CD4-positive, alpha-beta memory T cell (primary cell): ENCODE results near the gene GNG11. TPM values are rescaled to one million over a fixed set of nuclear protein-coding genes. Genes with fewer than 3 reads are reported as not detected.

Experiments
- CTCF ChIA-PET: fragments of 350-600 bp; sonication (Branson Sonifier 250); formaldehyde crosslinking; loops from one replicate; lab custom pipeline; 2021; ENCODE audit warnings: inconsistent platforms; ENCODE audit not compliant: partially characterized antibody; lab: Charles Lee
- POLR2A ChIA-PET: fragments of 350-600 bp; sonication (Branson Sonifier 250); formaldehyde crosslinking; loops from one replicate; lab custom pipeline; 2021; ENCODE audit not compliant: partially characterized antibody; lab: Charles Lee
- DNase-seq, 5 donors: peaks; one replicate each; pipeline versions ENCODE4 v3.0.0 to v3.0.0-alpha.2; 2020 to 2022; ENCODE audit warnings: mixed read lengths in 1 of 5
- H3K27ac ChIP-seq: one replicate; pipeline ENCODE4 v1.7.0; 2013; ENCODE audit warnings: low read depth, low read length
- H3K27me3 ChIP-seq: 2 replicates; pipeline ENCODE4 v1.7.0; 2013; ENCODE audit warnings: mild to moderate bottlenecking, low read length, moderate library complexity; ENCODE audit not compliant: insufficient read depth
- H3K36me3 ChIP-seq: 2 replicates; pipeline ENCODE4 v1.7.0; 2013; ENCODE audit warnings: mild to moderate bottlenecking, low read length, moderate library complexity; ENCODE audit not compliant: insufficient read depth
- H3K4me1 ChIP-seq: 2 replicates; pipeline ENCODE4 v1.7.0; 2013; ENCODE audit warnings: mild to moderate bottlenecking, low read length, moderate library complexity; ENCODE audit not compliant: insufficient read depth
- H3K4me3 ChIP-seq, 2 donors: one replicate each; pipeline ENCODE4 v1.7.0; 2013; ENCODE audit warnings: low read length in 2 of 2, mild to moderate bottlenecking in 1 of 2
- H3K9me3 ChIP-seq, 2 donors: one replicate each; pipeline ENCODE4 v1.7.0; 2013; ENCODE audit warnings: low read length in 2 of 2, control low read depth in 1 of 2; ENCODE audit not compliant: control insufficient read depth in 1 of 2
- H3K27ac Mint-ChIP-seq, 7 donors: one replicate each; pipeline ENCODE4 v1.8.0; 2020 to 2021; ENCODE audit warnings: mixed read lengths in 7 of 7, mild to moderate bottlenecking in 6 of 7, inconsistent platforms in 3 of 7, moderate library complexity in 3 of 7
- H3K27me3 Mint-ChIP-seq, 2 donors: one replicate each; pipeline ENCODE4 v1.8.0; 2020 to 2021; ENCODE audit warnings: mixed read lengths in 2 of 2
- H3K36me3 Mint-ChIP-seq, 2 donors: one replicate each; pipeline ENCODE4 v1.8.0; 2020 to 2021; ENCODE audit warnings: mixed read lengths in 2 of 2, inconsistent platforms in 1 of 2, mild to moderate bottlenecking in 1 of 2
- H3K4me1 Mint-ChIP-seq, 4 donors: one replicate each; pipeline ENCODE4 v1.8.0; 2020 to 2021; ENCODE audit warnings: mixed read lengths in 4 of 4, mild to moderate bottlenecking in 1 of 4
- H3K4me3 Mint-ChIP-seq, 8 donors: one replicate each; pipeline ENCODE4 v1.8.0; 2020 to 2021; ENCODE audit warnings: mixed read lengths in 8 of 8, mild to moderate bottlenecking in 7 of 8, moderate library complexity in 6 of 8, inconsistent platforms in 3 of 8
- H3K9me3 Mint-ChIP-seq, 8 donors: one replicate each; pipeline ENCODE4 v1.8.0; 2020 to 2021; ENCODE audit warnings: mixed read lengths in 8 of 8, mild to moderate bottlenecking in 5 of 8, inconsistent platforms in 3 of 8, moderate library complexity in 1 of 8
- intact Hi-C: fragments of 100-400 bp; cut with micrococcal nuclease; formaldehyde crosslinking; loops from one replicate; pipeline ENCODE4 v1.15.1; 2023
- polyA plus RNA-seq, 2 donors: library from polyadenylated mRNA; unstranded; fragments of 300-500 nt; fragmentation: Illumina TruSeq; gene quantifications; one replicate each; pipeline ENCODE4 v1.2.3, GENCODE V29; 2021
- total RNA-seq, 2 experiments: library from RNA; stranded (reverse); gene quantifications; one replicate each; pipeline ENCODE4 v1.2.3, GENCODE V29; 2021

The GNG11 gene
- total and polyA plus RNA-seq, 4 experiments from 2014 or later, result not detected

DNA sequence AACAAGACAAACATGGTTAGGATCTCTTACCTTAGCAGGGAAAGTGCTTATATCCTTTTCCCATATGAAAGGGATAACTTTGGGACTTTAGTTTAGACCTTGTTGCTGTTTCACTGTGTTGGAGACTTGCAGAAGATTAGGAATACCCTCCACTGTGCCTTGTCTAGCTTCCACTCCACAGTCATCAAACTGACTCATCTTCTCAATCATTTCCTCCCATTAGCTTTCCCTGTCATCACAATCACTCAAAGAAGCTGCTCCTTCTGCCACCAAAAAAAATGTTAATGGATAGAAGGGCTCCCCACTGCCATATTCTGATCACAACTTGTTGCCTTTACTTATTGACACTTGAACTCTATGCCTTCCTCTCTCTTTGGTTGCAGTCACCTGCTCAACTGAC is 16.8 kb downstream of the GNG11 start:
- H3K4me3 Mint-ChIP-seq, result no peak overlapping the region
- no peak for DNase-seq
- no peaks in the 10 kb centered on the region for H3K27me3 ChIP-seq
- H3K9me3 Mint-ChIP-seq, result peaks cover 0 to 6% (median 1%) of the 10 kb centered on the region in 8 donors
- H3K27ac ChIP-seq, result no peak overlapping the region
- no peaks in the 10 kb centered on the region for H3K4me1 Mint-ChIP-seq
- intact Hi-C loops, result no loop called here
- peaks cover 2 to 4% of the 10 kb centered on the region in 2 donors for H3K27me3 Mint-ChIP-seq
- H3K27ac Mint-ChIP-seq, result no peak overlapping the region
- no peaks in the 10 kb centered on the region for H3K9me3 ChIP-seq
- CTCF ChIA-PET, result no interaction called here
- H3K36me3 Mint-ChIP-seq, result no peaks in the 10 kb centered on the region
- no peaks in the 10 kb centered on the region for H3K36me3 ChIP-seq
- POLR2A ChIA-PET, result no interaction called here
- no peak overlapping the region for H3K4me3 ChIP-seq
- H3K4me1 ChIP-seq, result no peaks in the 10 kb centered on the region

DNA sequence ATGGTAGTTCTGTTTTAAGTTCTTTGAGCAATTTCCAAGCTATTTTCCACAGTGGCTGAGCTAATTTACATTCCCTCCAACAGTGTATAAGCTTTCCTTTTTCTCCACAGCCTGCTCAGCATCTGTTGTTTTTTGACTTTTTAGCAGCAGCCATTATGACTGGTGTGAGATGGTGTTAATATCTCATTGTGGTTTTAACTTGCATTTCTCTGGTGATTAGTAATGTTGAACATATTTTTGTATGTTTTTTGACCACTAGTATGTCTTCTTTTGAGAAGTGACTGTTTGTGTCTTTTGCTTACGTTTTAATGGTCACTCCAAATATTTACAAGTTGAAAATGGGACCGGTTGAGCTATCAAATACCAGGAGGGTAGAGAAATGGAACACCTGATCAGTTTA is 20.4 kb downstream of the GNG11 start:
- intact Hi-C loops, result no loop called here

GRCh38 chr7:93943816-93944540 is 22.4 kb downstream of the GNG11 start:
- intact Hi-C loops, result no loop called here
- DNase-seq, result no peak
- no peaks in the 10 kb centered on the region for H3K9me3 Mint-ChIP-seq
- ChIA-PET POLR2A (no interaction called here), CTCF (no interaction called here)
- H3K27me3 Mint-ChIP-seq, result peaks cover 1 to 4% of the 10 kb centered on the region in 2 donors
- H3K4me1 Mint-ChIP-seq, result no peaks in the 10 kb centered on the region
- no peaks in the 10 kb centered on the region for H3K9me3 ChIP-seq
- H3K4me1 ChIP-seq, result no peaks in the 10 kb centered on the region
- H3K4me3 ChIP-seq, result no peak overlapping the region
- no peaks in the 10 kb centered on the region for H3K36me3 Mint-ChIP-seq
- H3K27ac ChIP-seq, result no peak overlapping the region
- H3K27me3 ChIP-seq, result no peaks in the 10 kb centered on the region
- H3K27ac Mint-ChIP-seq, result no peak overlapping the region
- H3K36me3 ChIP-seq, result no peaks in the 10 kb centered on the region
- H3K4me3 Mint-ChIP-seq, result no peak overlapping the region

More for the DNA sequence above, 20.4 kb downstream of the GNG11 start:
- H3K27me3 ChIP-seq, result no peaks in the 10 kb centered on the region
- H3K27ac ChIP-seq, result no peak overlapping the region
- Mint-ChIP-seq H3K4me1 (no peaks in the 10 kb centered on the region), H3K4me3 (no peak overlapping the region), H3K9me3 (peaks cover 0 to 3% (median 0%) of the 10 kb centered on the region in 8 donors), H3K36me3 (no peaks in the 10 kb centered on the region), H3K27me3 (peaks cover 0 to 6% of the 10 kb centered on the region in 2 donors), H3K27ac (no peak overlapping the region)
- DNase-seq, result no peak
- H3K9me3 ChIP-seq, result no peaks in the 10 kb centered on the region
- H3K4me3 ChIP-seq, result no peak overlapping the region
- H3K4me1 ChIP-seq, result no peaks in the 10 kb centered on the region
- H3K36me3 ChIP-seq, result no peaks in the 10 kb centered on the region
- ChIA-PET CTCF (no interaction called here), POLR2A (no interaction called here)

- CTCF ChIA-PET, result no interaction called here
- Histone ChIP-seq H3K27ac (no peak overlapping the region), H3K27me3 (no peaks in the 10 kb centered on the region), H3K9me3 (no peaks in the 10 kb centered on the region), H3K4me1 (no peaks in the 10 kb centered on the region), H3K36me3 (no peaks in the 10 kb centered on the region), H3K4me3 (no peak overlapping the region)
- Mint-ChIP-seq H3K27ac (no peak overlapping the region), H3K36me3 (no peaks in the 10 kb centered on the region), H3K4me3 (no peak overlapping the region), H3K4me1 (no peaks in the 10 kb centered on the region), H3K27me3 (peaks cover 1 to 4% of the 10 kb centered on the region in 2 donors), H3K9me3 (no peaks in the 10 kb centered on the region)
- DNase-seq, result no peak
- intact Hi-C loops, result no loop called here
- POLR2A ChIA-PET, result no interaction called here
Measured at GRCh38 chr7:93944673-93945072, 23.1 kb downstream of the GNG11 start.

- Mint-ChIP-seq H3K4me3 (no peak overlapping the region), H3K9me3 (no peaks in the 10 kb centered on the region), H3K27ac (no peak overlapping the region), H3K36me3 (no peaks in the 10 kb centered on the region), H3K4me1 (no peaks in the 10 kb centered on the region), H3K27me3 (peaks cover 1 to 4% of the 10 kb centered on the region in 2 donors)
- Histone ChIP-seq H3K27me3 (no peaks in the 10 kb centered on the region), H3K4me1 (no peaks in the 10 kb centered on the region), H3K36me3 (no peaks in the 10 kb centered on the region), H3K9me3 (no peaks in the 10 kb centered on the region), H3K27ac (no peak overlapping the region), H3K4me3 (no peak overlapping the region)
- ChIA-PET POLR2A (no interaction called here), CTCF (no interaction called here)
- intact Hi-C loops, result no loop called here
- no peak for DNase-seq
Measured at GRCh38 chr7:93945083-93945482, 23.5 kb downstream of the GNG11 start.

DNA sequence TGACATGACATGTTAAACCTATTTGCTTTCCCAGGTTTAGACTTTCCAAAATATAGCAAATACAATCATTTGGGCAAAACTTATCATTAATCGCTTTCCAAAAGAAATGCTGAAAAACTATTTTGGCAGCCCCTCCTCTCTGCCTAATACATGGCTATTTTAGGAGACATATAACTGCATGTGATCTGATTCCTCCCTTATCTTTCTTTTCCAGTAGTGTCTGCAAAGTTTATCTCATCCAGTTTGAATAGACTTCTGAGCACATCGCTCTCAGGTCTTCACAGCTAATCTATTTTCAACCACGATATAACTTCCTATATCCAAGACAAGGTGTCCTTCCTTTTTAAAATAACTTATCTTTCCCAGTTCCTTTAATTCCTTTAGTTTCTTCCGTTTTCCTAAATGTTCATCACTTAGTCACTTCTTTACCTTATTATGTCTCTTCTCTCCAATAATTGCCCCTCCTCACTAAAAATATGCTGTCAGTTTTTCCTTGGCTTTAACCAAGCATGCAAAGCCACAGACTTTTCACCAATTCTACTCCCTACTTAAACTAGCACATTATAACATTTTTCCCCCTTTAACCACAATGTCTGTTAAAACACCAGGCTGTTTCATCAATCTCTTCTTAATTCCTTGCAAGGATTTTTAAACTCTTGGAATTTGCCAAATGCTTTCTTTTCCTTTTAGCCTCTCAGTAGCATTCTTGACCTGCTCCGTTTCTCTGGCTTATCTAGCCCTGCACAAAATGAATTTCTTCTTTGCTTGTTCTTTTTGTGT is 24.4 kb downstream of the GNG11 start:
- Histone ChIP-seq H3K9me3 (no peaks in the 10 kb centered on the region), H3K27me3 (no peaks in the 10 kb centered on the region), H3K36me3 (no peaks in the 10 kb centered on the region), H3K4me1 (no peaks in the 10 kb centered on the region), H3K4me3 (no peak overlapping the region), H3K27ac (no peak overlapping the region)
- Mint-ChIP-seq H3K27ac (no peak overlapping the region), H3K4me1 (no peaks in the 10 kb centered on the region), H3K4me3 (no peak overlapping the region), H3K9me3 (no peaks in the 10 kb centered on the region), H3K36me3 (no peaks in the 10 kb centered on the region), H3K27me3 (peaks cover 1 to 2% of the 10 kb centered on the region in 2 donors)
- POLR2A ChIA-PET, result no interaction called here
- DNase-seq, result no peak
- CTCF ChIA-PET, result no interaction called here
- intact Hi-C loops, result no loop called here

DNA sequence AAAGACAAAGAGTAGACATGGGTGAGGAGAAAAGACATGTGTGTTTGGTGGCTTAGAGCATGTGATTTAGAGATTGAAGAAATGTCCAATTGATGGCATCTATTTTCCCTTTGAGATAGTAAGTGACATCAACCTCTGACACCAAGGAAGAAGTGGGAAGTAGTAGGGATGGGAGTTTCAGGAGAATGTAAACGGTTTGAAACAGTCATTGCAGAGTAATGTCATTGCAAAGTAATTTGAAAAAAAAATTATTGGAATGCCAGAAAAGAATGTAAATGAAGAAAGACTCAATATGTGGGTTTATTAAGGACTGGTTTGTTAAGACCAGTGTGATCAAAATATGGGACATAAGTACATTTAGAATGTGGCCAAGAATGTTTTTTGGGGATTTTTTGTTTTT is 26.6 kb downstream of the GNG11 start:
- no peak overlapping the region for H3K27ac Mint-ChIP-seq
- no peaks in the 10 kb centered on the region for H3K36me3 ChIP-seq
- no peaks in the 10 kb centered on the region for H3K4me1 Mint-ChIP-seq
- H3K9me3 ChIP-seq, result no peaks in the 10 kb centered on the region
- intact Hi-C loops, result no loop called here
- H3K4me3 ChIP-seq, result no peak overlapping the region
- no peak for DNase-seq
- no peaks in the 10 kb centered on the region for H3K4me1 ChIP-seq
- no peaks in the 10 kb centered on the region for H3K27me3 ChIP-seq
- POLR2A ChIA-PET, result no interaction called here
- CTCF ChIA-PET, result no interaction called here
- H3K27me3 Mint-ChIP-seq, result peaks cover 1% of the 10 kb centered on the region in 2 donors
- no peaks in the 10 kb centered on the region for H3K36me3 Mint-ChIP-seq
- no peaks in the 10 kb centered on the region for H3K9me3 Mint-ChIP-seq
- H3K27ac ChIP-seq, result no peak overlapping the region
- H3K4me3 Mint-ChIP-seq, result no peak overlapping the region
